DMS79 (cell line): ENCODE results near the gene C6orf89.

Experiments used
- DNase-seq: peaks from one replicate; lab custom pipeline; 2025; lab: John Stamatoyannopoulos, UW

The C6orf89 gene, protein sequence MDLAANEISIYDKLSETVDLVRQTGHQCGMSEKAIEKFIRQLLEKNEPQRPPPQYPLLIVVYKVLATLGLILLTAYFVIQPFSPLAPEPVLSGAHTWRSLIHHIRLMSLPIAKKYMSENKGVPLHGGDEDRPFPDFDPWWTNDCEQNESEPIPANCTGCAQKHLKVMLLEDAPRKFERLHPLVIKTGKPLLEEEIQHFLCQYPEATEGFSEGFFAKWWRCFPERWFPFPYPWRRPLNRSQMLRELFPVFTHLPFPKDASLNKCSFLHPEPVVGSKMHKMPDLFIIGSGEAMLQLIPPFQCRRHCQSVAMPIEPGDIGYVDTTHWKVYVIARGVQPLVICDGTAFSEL

DNA sequence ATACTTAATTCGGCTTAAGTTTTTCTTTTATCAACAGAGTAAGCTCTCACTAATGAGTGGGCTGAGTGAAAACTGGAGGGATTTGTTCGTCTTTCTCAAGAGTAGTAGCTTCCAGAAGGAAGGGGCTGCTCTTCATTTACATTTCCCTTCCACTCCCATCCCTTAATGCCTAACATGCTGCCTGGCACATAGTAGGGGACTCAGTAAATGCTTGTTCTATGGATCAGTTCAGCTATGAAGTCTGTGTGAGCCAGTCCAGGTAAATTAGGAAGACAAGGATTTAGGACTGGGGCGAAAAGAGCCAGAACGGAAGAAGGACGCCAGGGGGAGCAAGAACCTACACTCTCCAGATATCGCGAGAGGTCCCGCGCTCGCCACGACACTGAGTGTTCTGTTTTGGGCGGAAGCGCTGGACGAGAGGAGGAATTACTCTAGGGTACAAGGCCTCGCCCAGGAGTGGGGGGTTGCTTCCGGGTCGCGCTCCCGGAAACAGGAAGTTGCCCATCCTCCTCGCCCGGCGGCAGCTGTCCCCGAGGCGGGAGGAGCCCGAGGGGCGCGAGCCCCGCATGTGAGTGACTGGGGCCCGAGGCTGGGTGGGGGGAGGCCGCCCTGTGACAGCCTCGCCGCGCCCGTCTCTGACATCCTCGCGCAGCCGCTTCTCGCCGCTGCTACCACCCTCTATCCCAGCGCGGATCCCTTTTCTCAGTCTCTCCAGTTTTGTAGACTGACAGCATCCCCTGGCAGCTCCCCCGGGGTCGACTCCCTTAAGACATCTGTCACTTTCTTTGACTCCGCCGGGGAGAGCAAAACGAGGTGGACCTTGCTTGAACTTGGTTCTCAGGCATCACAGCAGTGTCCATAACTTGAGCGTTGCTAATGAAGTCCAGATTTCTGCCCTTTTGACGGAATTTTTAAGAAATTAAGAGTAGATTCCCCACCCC is at the start of gene C6orf89:
Gene C6orf89 (plus strand): TSS at position 492 of the 941 bp plus-strand sequence. CDS start 13,493 bp downstream, outside the sequence.
- DNase-seq = peak; percentile 97

DNA sequence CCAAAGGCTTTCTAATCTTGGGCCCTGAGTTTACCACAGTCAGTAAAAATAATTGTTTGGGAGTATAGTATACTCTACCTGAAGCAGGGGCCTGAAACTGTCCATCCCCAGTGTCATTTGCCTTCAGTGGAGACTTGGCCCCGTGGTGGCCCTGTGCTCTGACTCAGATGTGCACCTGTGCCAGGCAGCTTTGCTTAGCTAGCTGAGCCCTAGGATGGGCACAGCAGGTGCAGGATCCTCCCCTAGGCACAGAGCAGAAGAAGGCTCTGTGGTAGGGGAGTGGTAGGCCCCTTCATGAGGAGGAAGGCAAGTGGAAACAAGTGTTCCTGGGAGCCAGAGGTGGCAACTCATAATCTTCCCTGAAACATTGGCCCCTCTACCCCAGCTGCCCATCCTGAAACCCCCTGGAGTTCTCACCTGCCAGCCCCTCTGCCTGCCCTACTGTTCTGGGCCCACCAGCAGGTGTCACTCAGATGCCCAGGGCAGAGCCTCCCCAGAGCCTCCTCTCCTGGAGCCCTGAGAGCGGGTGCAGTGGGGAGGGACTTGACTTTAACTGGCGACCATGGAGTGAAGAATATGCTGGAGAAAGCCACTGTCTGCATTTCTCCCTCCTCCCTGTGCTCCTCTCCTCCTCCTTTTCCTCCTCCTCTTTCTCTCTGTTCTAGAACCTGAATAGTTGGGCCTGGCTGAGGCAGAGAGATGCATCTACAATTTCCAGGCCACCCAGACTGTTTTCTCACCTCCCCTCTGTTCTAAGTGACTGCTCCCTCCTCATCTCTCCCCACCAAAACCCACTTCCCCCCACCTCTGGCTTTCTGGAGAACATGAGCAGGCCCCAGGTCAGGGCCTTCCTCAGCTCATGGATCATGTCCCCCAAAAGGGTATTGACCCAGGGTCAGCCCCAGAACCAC is 49.4 kb upstream of the C6orf89 start:
- no peak for DNase-seq

- DNase-seq = no peak
Measured at GRCh38 chr6:36837022-36837339, 48.8 kb upstream of the C6orf89 start.

DNA sequence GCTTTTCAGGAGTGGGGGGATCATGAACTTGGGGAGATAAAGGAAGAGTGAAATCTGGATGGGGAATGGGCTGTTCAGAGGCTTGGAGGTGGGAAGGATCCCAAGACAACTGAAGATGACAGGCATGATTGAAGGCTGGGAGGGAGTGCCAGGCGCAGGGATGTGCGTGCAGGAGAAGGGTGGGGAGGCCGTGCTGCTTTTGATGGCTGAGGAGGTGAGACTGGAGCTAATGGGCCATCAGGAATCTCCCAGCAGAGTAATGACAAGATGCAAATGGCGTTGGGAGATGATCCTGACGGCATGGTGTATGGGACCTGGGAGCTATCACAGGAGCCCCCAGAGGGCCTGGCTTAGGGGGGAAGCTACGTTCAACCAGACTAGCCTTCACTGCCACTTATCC is 48.1 kb upstream of the C6orf89 start:
- no peak for DNase-seq

DNA sequence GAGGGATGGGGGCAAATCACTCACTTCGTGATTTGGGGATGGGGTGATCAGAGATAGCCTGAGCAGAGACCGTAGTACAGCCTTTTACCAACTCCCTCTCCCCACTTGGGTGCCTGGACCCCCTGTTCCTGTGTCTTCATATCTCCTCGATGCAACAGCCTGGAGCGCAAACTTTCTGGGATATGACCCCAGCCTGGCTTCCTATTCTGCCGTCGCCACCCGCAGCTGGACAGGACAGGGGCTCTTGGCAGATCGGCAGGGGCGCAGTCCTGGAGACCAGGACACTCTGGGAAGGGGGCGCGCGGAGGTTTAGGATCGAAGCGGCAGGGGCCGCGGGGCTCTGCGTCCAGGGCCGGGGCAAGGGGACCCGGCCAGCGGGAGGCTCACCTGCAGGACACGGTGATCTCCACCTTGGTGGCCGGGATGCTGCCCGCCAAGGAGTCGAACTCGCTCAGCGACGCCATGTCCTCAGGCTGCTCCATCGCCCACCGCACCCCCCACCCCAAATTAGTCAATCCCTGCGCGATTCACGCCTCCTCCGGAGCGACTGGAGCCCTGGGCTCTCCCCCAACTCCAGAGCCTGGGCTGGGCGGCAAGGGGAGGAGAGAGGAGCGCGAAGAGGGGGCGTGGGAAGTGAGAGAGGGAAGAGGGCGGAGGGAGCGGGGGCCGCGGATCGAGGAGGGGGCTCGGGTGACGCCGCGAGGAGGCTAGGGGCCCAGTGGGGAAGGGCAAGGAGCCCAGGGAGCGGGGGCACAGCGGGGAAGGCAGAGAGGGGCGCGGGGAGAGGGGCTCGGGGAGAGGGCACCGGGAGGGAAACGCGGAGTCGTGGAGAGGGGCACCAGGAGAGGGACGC is 46.6 kb upstream of the C6orf89 start, which contains the start of gene CPNE5:
Gene CPNE5 (minus strand): TSS at position 549 of the 853 bp plus-strand sequence. CDS start 67 bp downstream, at position 482.
- DNase-seq = peak; percentile 30

DNA sequence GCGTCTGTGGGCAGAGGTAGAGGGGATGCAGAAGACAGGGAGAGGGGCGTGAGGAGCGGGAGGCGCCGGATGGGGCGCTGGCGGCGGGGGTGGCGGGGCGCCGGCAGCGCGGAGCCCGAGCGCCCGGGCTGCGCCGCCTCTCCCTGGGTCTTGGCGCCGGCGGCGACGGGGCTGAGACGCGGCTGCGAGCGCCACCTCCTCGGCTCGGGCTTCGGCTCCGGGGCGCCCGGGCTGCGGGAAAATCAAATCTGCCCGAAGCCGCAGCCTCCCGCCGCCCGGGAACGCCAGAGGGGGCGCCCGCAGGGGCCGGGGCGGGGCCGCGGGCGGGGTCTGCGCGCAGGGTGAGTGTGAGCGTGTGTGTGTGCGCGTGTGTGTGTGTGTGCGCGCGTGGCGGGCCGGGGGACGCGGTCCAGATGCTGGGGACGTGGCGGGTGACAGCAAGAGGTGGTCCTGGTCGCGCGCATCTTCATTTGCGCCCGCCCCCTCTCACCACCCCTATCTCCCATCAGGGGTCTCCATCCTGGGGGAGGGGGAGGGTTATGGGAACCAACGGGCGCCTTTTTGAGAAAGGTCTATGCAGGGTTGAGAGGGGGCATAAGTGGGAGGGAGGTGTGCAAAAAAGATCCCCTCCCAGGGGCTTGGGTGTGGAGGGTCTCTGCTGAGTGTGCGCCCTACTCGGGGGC is 45.9 kb upstream of the C6orf89 start:
- no peak for DNase-seq

DNA sequence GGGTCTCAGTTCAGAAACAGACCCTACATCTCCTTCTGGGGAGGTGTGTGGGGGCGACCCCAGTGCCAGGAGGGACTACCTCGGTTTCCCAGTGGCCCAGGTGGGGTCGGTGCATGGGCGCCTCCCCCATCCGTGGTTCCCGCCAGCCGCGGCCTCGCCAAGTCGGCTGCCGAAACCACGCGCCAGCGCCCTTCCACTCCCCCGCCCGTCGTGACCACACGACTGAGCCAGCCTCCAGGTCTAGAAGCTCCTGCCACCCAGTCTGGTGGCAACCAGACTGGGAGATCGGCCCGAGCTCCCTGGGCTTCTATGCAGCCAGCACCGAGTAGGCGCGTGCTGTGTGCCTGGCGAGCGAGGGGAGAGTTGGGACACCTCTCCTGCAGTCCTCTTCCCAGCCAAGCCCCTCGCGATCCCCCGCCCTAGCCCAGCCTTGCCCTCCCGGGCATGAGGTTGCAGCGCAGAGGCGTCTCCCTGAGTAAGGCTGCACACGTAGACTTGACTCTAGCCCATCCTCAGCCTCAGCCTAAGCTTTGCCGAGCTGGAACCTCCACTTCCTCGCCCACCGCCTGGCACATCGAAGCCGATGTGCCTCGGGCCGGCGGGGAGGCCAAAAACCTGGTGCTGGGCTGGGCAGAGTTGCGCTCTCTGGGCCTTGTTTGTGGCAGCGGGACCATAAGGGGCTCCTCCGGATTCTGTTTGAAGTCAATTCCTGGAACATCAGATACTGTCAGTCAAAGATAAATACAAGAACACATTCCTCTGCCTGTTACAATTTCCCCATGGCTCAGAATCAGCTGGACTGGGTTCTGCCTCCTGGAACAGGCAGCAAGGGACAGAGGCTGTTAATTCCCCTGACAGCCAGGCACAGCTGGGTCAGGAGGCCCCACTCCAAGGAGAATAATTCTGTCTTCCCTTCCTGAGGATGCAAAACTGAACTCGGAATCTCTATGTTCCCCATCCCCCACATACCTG is 45.0 kb upstream of the C6orf89 start:
- no peak for DNase-seq

GRCh38 chr6:36841756-36842155 is 44.0 kb upstream of the C6orf89 start:
- DNase-seq = no peak

GRCh38 chr6:36843170-36843569 is 42.6 kb upstream of the C6orf89 start:
- DNase-seq = no peak

GRCh38 chr6:36844232-36845170 is 41.3 kb upstream of the C6orf89 start:
- no peak for DNase-seq

GRCh38 chr6:36845233-36845632 is 40.5 kb upstream of the C6orf89 start:
- no peak for DNase-seq

GRCh38 chr6:36847152-36847551 is 38.6 kb upstream of the C6orf89 start:
- DNase-seq = no peak

DNA sequence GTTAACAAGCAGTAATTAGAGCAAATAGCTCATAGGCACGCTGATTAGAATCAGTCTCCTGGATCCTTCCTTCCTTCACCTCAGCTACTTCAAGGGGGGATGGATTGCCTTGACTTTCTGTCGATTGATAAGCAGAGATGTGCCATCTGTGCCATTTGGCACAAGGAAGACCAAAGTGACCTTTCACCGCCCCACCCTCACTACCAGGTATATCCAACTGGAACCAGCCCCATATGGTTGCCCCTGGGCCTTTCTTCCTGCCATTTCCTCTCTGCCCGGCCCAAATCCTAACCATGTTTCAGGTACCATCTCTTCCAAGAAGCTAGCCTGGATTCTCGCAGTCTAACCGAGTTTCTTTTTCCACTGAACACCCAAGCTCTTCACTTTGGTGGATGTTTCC is 37.8 kb upstream of the C6orf89 start:
- no peak for DNase-seq

DNA sequence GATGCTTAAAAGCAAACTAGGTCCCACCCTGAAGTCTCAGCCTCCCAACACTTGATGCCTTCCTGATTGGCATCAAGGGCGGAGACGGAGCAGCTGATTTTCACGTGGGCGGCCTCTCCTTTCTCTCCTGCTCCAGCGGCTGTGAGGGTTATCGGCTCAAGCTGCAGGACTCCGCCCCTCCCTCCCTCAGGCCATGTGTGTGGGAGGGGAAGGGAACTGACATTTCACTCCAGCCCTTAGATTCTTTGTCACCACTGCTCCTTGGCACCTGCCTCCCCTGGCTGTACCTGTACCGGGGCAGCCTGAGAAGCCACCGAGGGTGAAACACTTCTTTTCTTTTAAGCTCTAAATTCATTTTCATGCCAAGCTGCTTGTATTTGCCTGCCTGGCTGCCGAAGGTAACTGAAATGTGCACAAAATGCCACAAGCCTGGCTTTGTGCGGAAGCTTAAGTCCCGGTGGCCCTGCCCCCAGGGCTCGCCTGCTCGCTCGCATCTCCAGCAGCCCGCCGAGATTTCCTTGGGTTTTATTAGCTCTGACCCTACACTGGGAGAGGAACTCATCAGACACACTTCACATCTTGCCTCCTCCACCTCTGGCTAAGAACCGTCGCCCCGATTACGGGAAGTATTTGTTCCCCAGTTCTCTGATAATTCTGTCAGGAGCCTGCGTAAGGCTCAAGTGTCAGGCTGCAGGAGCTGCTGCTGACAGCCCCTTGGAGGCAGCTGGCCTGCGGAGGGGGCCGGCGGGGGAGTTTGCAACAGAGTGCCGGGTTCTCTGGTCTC is 36.9 kb upstream of the C6orf89 start:
- DNase-seq = peak; percentile 93

- DNase-seq = no peak
Measured at GRCh38 chr6:36850021-36850420, 35.7 kb upstream of the C6orf89 start.

- peak; percentile 62 for DNase-seq
Measured at GRCh38 chr6:36851149-36851614, 34.6 kb upstream of the C6orf89 start.

DNA sequence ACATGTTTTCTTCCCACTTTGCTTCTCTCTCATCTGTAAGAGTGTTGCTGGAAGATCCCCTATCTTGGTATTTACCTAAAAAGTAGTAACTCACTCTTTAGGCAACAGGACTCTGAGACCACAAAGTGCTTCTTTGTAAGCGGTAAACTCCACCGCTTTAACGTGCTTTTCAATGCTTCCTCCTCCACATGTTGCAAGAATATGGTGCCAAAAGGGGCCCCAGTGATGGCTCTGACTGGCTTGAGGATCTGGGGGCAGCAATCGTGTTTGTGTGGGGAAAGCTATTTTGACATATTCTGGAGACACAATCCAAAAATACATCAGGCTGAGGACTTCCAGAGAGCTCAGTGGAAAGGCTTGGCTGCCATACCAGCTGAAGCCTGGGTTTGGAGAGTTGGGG is 34.1 kb upstream of the C6orf89 start:
- no peak for DNase-seq
